ENCODE measurements around the gene RFT1.

The RFT1 gene

GRCh38 chr3:53079791-53080555 is 50.3 kb downstream of the RFT1 start:
- H4K20me1 ChIP-seq (ENCODE audit: low read depth, low read length) = no peaks in the 10 kb centered on the region
- H3K36me3 ChIP-seq (ENCODE audit: low read length) = no peaks in the 10 kb centered on the region
- no peak overlapping the region for H2AFZ ChIP-seq (ENCODE audit: low read depth, low read length, severe bottlenecking)
- H3K9me2 ChIP-seq (replicated peaks; ENCODE audit: insufficient read depth, low read length) = no peaks in the 10 kb centered on the region
- H3K9ac ChIP-seq (ENCODE audit: low read length) = no peak overlapping the region
- TF ChIP-seq EZH2phosphoT487 (conservative IDR thresholded peaks at IDR 0.05; ENCODE audit: low read length) (no peak), CTCF (IDR thresholded peaks at IDR 0.05; ENCODE audit: insufficient read depth, low read length, poor library complexity, severe bottlenecking) (no peak)
- no peaks in the 10 kb centered on the region for H3K9me3 ChIP-seq (ENCODE audit: insufficient read depth, low read length)
- H3K4me3 ChIP-seq (ENCODE audit: insufficient read depth, low read length, poor library complexity, severe bottlenecking) = no peak overlapping the region
- H3K4me2 ChIP-seq (ENCODE audit: low read depth, low read length, poor library complexity, severe bottlenecking) = no peak overlapping the region
- H3K79me2 ChIP-seq (ENCODE audit: insufficient read depth, low read length) = no peaks in the 10 kb centered on the region
- H3K27ac ChIP-seq (ENCODE audit: low read depth, low read length) = no peak overlapping the region
- H3F3A ChIP-seq (ENCODE audit: insufficient read depth) = no peaks in the 10 kb centered on the region
- no peaks in the 10 kb centered on the region for H3K27me3 ChIP-seq (ENCODE audit: low read length)

- Histone ChIP-seq H3F3A (ENCODE audit: insufficient read depth) (no peaks in the 10 kb centered on the region), H3K9me2 (replicated peaks; ENCODE audit: insufficient read depth, low read length) (no peaks in the 10 kb centered on the region), H3K9me3 (ENCODE audit: insufficient read depth, low read length) (no peaks in the 10 kb centered on the region), H3K27me3 (ENCODE audit: low read length) (no peaks in the 10 kb centered on the region), H3K36me3 (ENCODE audit: low read length) (no peaks in the 10 kb centered on the region), H3K4me3 (ENCODE audit: insufficient read depth, low read length, poor library complexity, severe bottlenecking) (no peak overlapping the region), H4K20me1 (ENCODE audit: low read depth, low read length) (no peaks in the 10 kb centered on the region), H3K79me2 (ENCODE audit: insufficient read depth, low read length) (no peaks in the 10 kb centered on the region), H3K27ac (ENCODE audit: low read depth, low read length) (no peak overlapping the region), H3K4me2 (ENCODE audit: low read depth, low read length, poor library complexity, severe bottlenecking) (no peak overlapping the region), H3K9ac (ENCODE audit: low read length) (no peak overlapping the region), H2AFZ (ENCODE audit: low read depth, low read length, severe bottlenecking) (no peak overlapping the region)
- TF ChIP-seq EZH2phosphoT487 (conservative IDR thresholded peaks at IDR 0.05; ENCODE audit: low read length) (no peak), CTCF (IDR thresholded peaks at IDR 0.05; ENCODE audit: insufficient read depth, low read length, poor library complexity, severe bottlenecking) (no peak)
Observed at GRCh38 chr3:53079147-53079546, 51.1 kb downstream of the RFT1 start.

- no peaks in the 10 kb centered on the region for H3K36me3 ChIP-seq (ENCODE audit: low read length)
- no peak overlapping the region for H3K4me2 ChIP-seq (ENCODE audit: low read depth, low read length, poor library complexity, severe bottlenecking)
- no peak overlapping the region for H2AFZ ChIP-seq (ENCODE audit: low read depth, low read length, severe bottlenecking)
- H3K4me3 ChIP-seq (ENCODE audit: insufficient read depth, low read length, poor library complexity, severe bottlenecking) = no peak overlapping the region
- no peaks in the 10 kb centered on the region for H4K20me1 ChIP-seq (ENCODE audit: low read depth, low read length)
- H3K9me3 ChIP-seq (ENCODE audit: insufficient read depth, low read length) = no peaks in the 10 kb centered on the region
- no peaks in the 10 kb centered on the region for H3K27me3 ChIP-seq (ENCODE audit: low read length)
- 0 out of 2 replicates have a peak, but pooled peaks cover 3% of the 10 kb centered on the region for H3F3A ChIP-seq (ENCODE audit: insufficient read depth)
- no peaks in the 10 kb centered on the region for H3K79me2 ChIP-seq (ENCODE audit: insufficient read depth, low read length)
- no peak overlapping the region for H3K27ac ChIP-seq (ENCODE audit: low read depth, low read length)
- no peaks in the 10 kb centered on the region for H3K9me2 ChIP-seq (replicated peaks; ENCODE audit: insufficient read depth, low read length)
- TF ChIP-seq EZH2phosphoT487 (conservative IDR thresholded peaks at IDR 0.05; ENCODE audit: low read length) (no peak), CTCF (IDR thresholded peaks at IDR 0.05; ENCODE audit: insufficient read depth, low read length, poor library complexity, severe bottlenecking) (no peak)
- H3K9ac ChIP-seq (ENCODE audit: low read length) = no peak overlapping the region
Observed at GRCh38 chr3:53078656-53079055, 51.6 kb downstream of the RFT1 start.
